Body of pancreas (tissue), 4 donors: Measurements from ENCODE around the gene LEMD2. TPM values are rescaled to one million over a fixed set of nuclear protein-coding genes. Genes with fewer than 3 reads are reported as not detected.

Experiments used
- ATAC-seq: fragments of 150-250 bp; one replicate; pipeline ENCODE4 v1.9.1; 2016
- DNase-seq, 4 donors: peaks; one replicate each; pipeline ENCODE4 v3.0.0-alpha.2; 2019
- H3K27ac ChIP-seq, 4 donors: fragments of 200-600 bp; sonication (generic); 1 replicate in 3 of 4; 2 replicates in 1 of 4; pipeline versions ENCODE4 v1.5.1 to v1.6.1; 2016 to 2019; ENCODE audit warnings: mild to moderate bottlenecking in 1 of 4, mixed read lengths in 1 of 4, moderate library complexity in 1 of 4
- H3K27me3 ChIP-seq, 2 donors: fragments of 200-600 bp; sonication (generic); one replicate each; pipeline ENCODE4 v1.6.0; 2016; ENCODE audit warnings: mild to moderate bottlenecking in 1 of 2
- H3K36me3 ChIP-seq, 2 donors: fragments of 200-600 bp; sonication (generic); replicated peaks in 1 of 2; 2 replicates each; pipeline ENCODE4 v1.5.1; 2016; ENCODE audit warnings: low read depth in 2 of 2; ENCODE audit not compliant: insufficient read depth in 1 of 2
- H3K4me1 ChIP-seq: fragments of 200-600 bp; sonication (generic); one replicate; pipeline ENCODE4 v1.6.0; 2016
- H3K4me3 ChIP-seq, 2 donors: fragments of 200-600 bp; sonication (generic); 1 replicate in 1 of 2; 2 replicates in 1 of 2; pipeline ENCODE4 v1.5.1; 2016 to 2019
- H3K9me3 ChIP-seq, 3 donors: fragments of 200-600 bp; sonication (generic); 1 replicate in 2 of 3; 2 replicates in 1 of 3; pipeline ENCODE4 v1.5.1; 2016
- CTCF ChIP-seq, 7 experiments: fragments of 450-650 bp in 4 of 7; fragments of 200-600 bp in 3 of 7; sonication (generic) in 3 of 7; IDR thresholded peaks; one replicate each; pipeline ENCODE4 v1.5.1; 2016 to 2019; ENCODE audit warnings: antibody characterized with exemption in 7 of 7
- POLR2A ChIP-seq, 3 donors: fragments of 450-650 bp; IDR thresholded peaks; one replicate each; pipeline ENCODE4 v1.6.1; 2016; ENCODE audit warnings: antibody characterized with exemption in 3 of 3, mild to moderate bottlenecking in 2 of 3
- WGBS, 2 donors: methylation state at CpG; one replicate each; pipeline ENCODE4 v1.1.5; 2017; 5-methylcytosine and 5-hydroxymethylcytosine counted together
- intact Hi-C: fragments of 100-400 bp; cut with DNase I; formaldehyde crosslinking; loops from one replicate; pipeline ENCODE4 v1.15.1; 2023
- total RNA-seq, 2 donors: library from RNA; depleted of rRNA; stranded (reverse); fragments of >200 nt; gene quantifications; one replicate each; pipeline ENCODE4 v1.1.0, GENCODE V29; 2016

The LEMD2 gene
- total RNA-seq, 2 donors from 2014 or later, result 32.7 to 48.8 TPM

GRCh38 chr6:33732817-33733708 lies 55.9 kb downstream of the LEMD2 start:
- no peaks in the 10 kb centered on the region for H3K36me3 ChIP-seq
- ATAC-seq (no peak), DNase-seq (no peak)
- intact Hi-C loops, result no loop called here
- peaks cover 28% of the 10 kb centered on the region for H3K4me1 ChIP-seq
- WGBS, 2 donors, result 82 to 95% methylated on average over 6 to 12 of the region's 13 CpGs
- H3K27ac ChIP-seq, result peak overlapping the region in 2 of 4 donors; percentile 87 to 94
- no peak overlapping the region for H3K4me3 ChIP-seq
- H3K27me3 ChIP-seq, result no peaks in the 10 kb centered on the region
- no peaks in the 10 kb centered on the region for H3K9me3 ChIP-seq
- TF ChIP-seq POLR2A (IDR thresholded peaks at IDR 0.05) (no peak), CTCF (IDR thresholded peaks at IDR 0.05) (no peak)

GRCh38 chr6:33732385-33732784 lies 56.5 kb downstream of the LEMD2 start:
- Histone ChIP-seq H3K36me3 (no peaks in the 10 kb centered on the region), H3K27ac (peak overlapping the region in 2 of 4 donors; percentile 87 to 94), H3K4me1 (peaks cover 32% of the 10 kb centered on the region), H3K9me3 (no peaks in the 10 kb centered on the region), H3K27me3 (no peaks in the 10 kb centered on the region), H3K4me3 (no peak overlapping the region)
- WGBS, 2 donors, result 86 to 97% methylated on average over 4 to 6 of the region's 6 CpGs
- DNase-seq, result no peak
- no peak for ATAC-seq
- intact Hi-C loops, result no loop called here
- TF ChIP-seq CTCF (IDR thresholded peaks at IDR 0.05), result no peak
- TF ChIP-seq POLR2A (IDR thresholded peaks at IDR 0.05), result no peak

- DNase-seq (peak in 3 of 4 donors; percentile 35 to 81 (median 78)), ATAC-seq (no peak)
- TF ChIP-seq CTCF (IDR thresholded peaks at IDR 0.05) (no peak), POLR2A (IDR thresholded peaks at IDR 0.05) (no peak)
- no peaks in the 10 kb centered on the region for H3K27me3 ChIP-seq
- no peaks in the 10 kb centered on the region for H3K36me3 ChIP-seq
- no peaks in the 10 kb centered on the region for H3K9me3 ChIP-seq
- intact Hi-C loops, result no loop called here
- H3K4me3 ChIP-seq, result no peak overlapping the region
- peak overlapping the region in 2 of 4 donors; percentile 87 to 94 for H3K27ac ChIP-seq
- peaks cover 32% of the 10 kb centered on the region for H3K4me1 ChIP-seq
- whole genome bisulfite sequencing, 2 donors, result 33 to 62% methylated on average over 8 to 9 of the region's 9 CpGs
These were observed 57.1 kb downstream of the LEMD2 start for GRCh38 chr6:33731751-33732282.

GRCh38 chr6:33731035-33731434 lies 57.9 kb downstream of the LEMD2 start:
- TF ChIP-seq POLR2A (IDR thresholded peaks at IDR 0.05), result no peak
- TF ChIP-seq CTCF (IDR thresholded peaks at IDR 0.05), result no peak
- ATAC-seq, result no peak
- WGBS, 2 donors, result 73 to 81% methylated on average over 3 to 7 of the region's 7 CpGs
- H3K9me3 ChIP-seq, result no peaks in the 10 kb centered on the region
- H3K4me3 ChIP-seq, result no peak overlapping the region
- DNase-seq, result no peak
- H3K36me3 ChIP-seq, result no peaks in the 10 kb centered on the region
- peak overlapping the region in 2 of 4 donors; percentile 87 to 94 for H3K27ac ChIP-seq
- intact Hi-C loops, result no loop called here
- peaks cover 35% of the 10 kb centered on the region for H3K4me1 ChIP-seq
- H3K27me3 ChIP-seq, result no peaks in the 10 kb centered on the region
